Measurements from ENCODE around the gene USP2.

DNA sequence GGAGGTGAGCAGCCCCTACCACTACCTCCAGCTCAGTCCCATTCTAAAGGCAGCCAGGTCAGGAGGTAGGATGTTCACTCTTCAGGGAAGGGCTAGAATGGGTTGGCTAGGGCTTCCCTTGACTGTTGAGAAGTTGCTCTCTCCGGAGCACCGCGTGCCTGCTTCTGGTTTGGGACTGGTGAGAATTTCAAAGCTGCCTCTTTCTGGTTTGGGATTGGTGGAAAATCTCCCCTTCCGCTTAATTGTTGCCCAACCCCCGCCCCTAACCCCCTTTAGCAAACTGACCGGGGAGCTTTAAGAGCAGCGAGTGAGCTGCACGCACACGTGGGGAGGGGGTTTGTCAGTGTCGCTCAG, 686 bp downstream of the USP2 start:
- TF ChIP-seq CTCF (IDR thresholded peaks at IDR 0.05) = no peak
- no peak for TF ChIP-seq POLR2A (IDR thresholded peaks at IDR 0.05)
- TF ChIP-seq POLR2AphosphoS5 (IDR thresholded peaks at IDR 0.05) = no peak
- TF ChIP-seq EP300 (IDR thresholded peaks at IDR 0.05) = no peak
